ENCODE results near the gene TXNDC2.
"Not testable (repeated sequence)": the region's sequence is repeated elsewhere in the genome, so short reads cannot be mapped to it uniquely, and the experiment has no call there.

The TXNDC2 gene

GRCh38 chr18:9857479-9857998, 28.2 kb upstream of the TXNDC2 start:
- not testable (repeated sequence) for H3K4me3 ChIP-seq (ENCODE audit: low read length in 2 of 2); H4K8ac ChIP-seq (ENCODE audit: low read depth, low read length); H3K4me1 ChIP-seq (ENCODE audit: control insufficient read depth in 2 of 2, insufficient read depth in 1 of 2, low read depth in 1 of 2, low read length in 2 of 2); H2BK5ac ChIP-seq (ENCODE audit: low read length); H3K36me3 ChIP-seq (replicated peaks in 1 of 2; ENCODE audit: control insufficient read depth in 2 of 2, insufficient read depth in 2 of 2, low read length in 2 of 2); H3K18ac ChIP-seq (ENCODE audit: low read length); H3K14ac ChIP-seq (ENCODE audit: low read length); H3K27me3 ChIP-seq (ENCODE audit: control insufficient read depth in 3 of 3, insufficient read depth in 3 of 3, low read depth in 1 of 3, low read length in 3 of 3); H2BK15ac ChIP-seq (ENCODE audit: low read length); H2AFZ ChIP-seq (ENCODE audit: low read length); H4K91ac ChIP-seq (ENCODE audit: low read depth, low read length, poor library complexity); H3K79me1 ChIP-seq (ENCODE audit: low read depth, low read length); H2BK120ac ChIP-seq (ENCODE audit: low read depth, low read length); H3K27ac ChIP-seq (replicated peaks; ENCODE audit: low read length); DNase-seq (ENCODE audit: low spot score); H2BK12ac ChIP-seq (ENCODE audit: low read length); H3K9ac ChIP-seq (ENCODE audit: low read depth, low read length, poor library complexity); H3K9me3 ChIP-seq (replicated peaks in 1 of 2; ENCODE audit: control insufficient read depth in 2 of 2, insufficient read depth in 1 of 2, low read depth in 1 of 2, low read length in 2 of 2); H3K4me2 ChIP-seq (ENCODE audit: insufficient read depth, low read length, poor library complexity, severe bottlenecking); H3K4ac ChIP-seq (ENCODE audit: low read length); H2AK5ac ChIP-seq (ENCODE audit: low read depth, low read length); H3K23ac ChIP-seq (ENCODE audit: low read depth, low read length, poor library complexity)
- WGBS, 2 donors (ENCODE audit: extremely low coverage in 2 of 2, insufficient read length in 2 of 2, insufficient replicate concordance in 1 of 2), result no CpG with 5 or more reads among the region's 4 CpGs

DNA sequence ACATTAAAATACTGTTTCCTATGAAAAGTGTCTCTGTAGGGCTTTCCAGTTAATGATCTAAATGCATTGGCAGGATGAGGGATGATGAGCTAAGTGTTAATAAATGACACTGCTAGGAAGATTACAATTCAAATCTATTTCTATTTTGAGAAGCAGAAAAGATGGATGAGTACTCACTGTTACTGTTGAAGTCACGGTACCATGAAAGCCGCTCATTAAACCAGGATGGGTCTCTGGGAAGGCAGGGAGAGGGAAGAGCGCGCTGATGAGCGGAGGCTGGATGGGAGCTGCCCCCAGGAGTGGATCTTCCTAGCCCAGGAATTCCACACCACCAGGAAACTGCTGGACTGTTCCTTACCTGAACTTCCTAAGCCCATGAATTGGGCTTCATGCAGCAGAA, 27.1 kb upstream of the TXNDC2 start:
- Histone ChIP-seq H3K9ac (ENCODE audit: low read depth, low read length, poor library complexity) (no peak overlapping the region), H2BK12ac (ENCODE audit: low read length) (no peak overlapping the region), H4K91ac (ENCODE audit: low read depth, low read length, poor library complexity) (no peak overlapping the region), H3K4me1 (ENCODE audit: control insufficient read depth in 2 of 2, insufficient read depth in 1 of 2, low read depth in 1 of 2, low read length in 2 of 2) (peaks cover 2 to 11% of the 10 kb centered on the region in 2 donors), H3K79me1 (ENCODE audit: low read depth, low read length) (no peaks in the 10 kb centered on the region), H2AFZ (ENCODE audit: low read length) (no peak overlapping the region), H3K14ac (ENCODE audit: low read length) (no peak overlapping the region), H3K4me2 (ENCODE audit: insufficient read depth, low read length, poor library complexity, severe bottlenecking) (no peak overlapping the region), H2BK15ac (ENCODE audit: low read length) (no peak overlapping the region), H2BK5ac (ENCODE audit: low read length) (no peak overlapping the region), H3K36me3 (replicated peaks in 1 of 2; ENCODE audit: control insufficient read depth in 2 of 2, insufficient read depth in 2 of 2, low read length in 2 of 2) (peaks cover 0 to 10% of the 10 kb centered on the region in 2 donors), H3K23ac (ENCODE audit: low read depth, low read length, poor library complexity) (no peak overlapping the region), H3K4ac (ENCODE audit: low read length) (no peak overlapping the region), H3K9me3 (replicated peaks in 1 of 2; ENCODE audit: control insufficient read depth in 2 of 2, insufficient read depth in 1 of 2, low read depth in 1 of 2, low read length in 2 of 2) (peaks cover 0 to 5% of the 10 kb centered on the region in 2 donors), H3K27ac (replicated peaks; ENCODE audit: low read length) (no peak overlapping the region), H3K27me3 (ENCODE audit: control insufficient read depth in 3 of 3, insufficient read depth in 3 of 3, low read depth in 1 of 3, low read length in 3 of 3) (no peaks in the 10 kb centered on the region), H2AK5ac (ENCODE audit: low read depth, low read length) (no peak overlapping the region), H4K8ac (ENCODE audit: low read depth, low read length) (no peak overlapping the region), H2BK120ac (ENCODE audit: low read depth, low read length) (no peak overlapping the region), H3K4me3 (ENCODE audit: low read length in 2 of 2) (no peak overlapping the region), H3K18ac (ENCODE audit: low read length) (no peak overlapping the region)
- no CpG with 5 or more reads among the region's 5 CpGs for WGBS, 2 donors (ENCODE audit: extremely low coverage in 2 of 2, insufficient read length in 2 of 2, insufficient replicate concordance in 1 of 2)
- no peak for DNase-seq (ENCODE audit: low spot score)

GRCh38 chr18:9859232-9859631, 26.5 kb upstream of the TXNDC2 start:
- H3K79me1 ChIP-seq (ENCODE audit: low read depth, low read length), result no peaks in the 10 kb centered on the region
- no peak overlapping the region for H3K4ac ChIP-seq (ENCODE audit: low read length)
- H2BK5ac ChIP-seq (ENCODE audit: low read length), result no peak overlapping the region
- no peak overlapping the region for H4K91ac ChIP-seq (ENCODE audit: low read depth, low read length, poor library complexity)
- no peak overlapping the region for H3K27ac ChIP-seq (replicated peaks; ENCODE audit: low read length)
- H2BK12ac ChIP-seq (ENCODE audit: low read length), result no peak overlapping the region
- H3K18ac ChIP-seq (ENCODE audit: low read length), result no peak overlapping the region
- H3K4me1 ChIP-seq (ENCODE audit: control insufficient read depth in 2 of 2, insufficient read depth in 1 of 2, low read depth in 1 of 2, low read length in 2 of 2), result peaks cover 2 to 11% of the 10 kb centered on the region in 2 donors
- H3K14ac ChIP-seq (ENCODE audit: low read length), result no peak overlapping the region
- H3K36me3 ChIP-seq (replicated peaks in 1 of 2; ENCODE audit: control insufficient read depth in 2 of 2, insufficient read depth in 2 of 2, low read length in 2 of 2), result peaks cover 0 to 10% of the 10 kb centered on the region in 2 donors
- H3K9ac ChIP-seq (ENCODE audit: low read depth, low read length, poor library complexity), result no peak overlapping the region
- no peak overlapping the region for H4K8ac ChIP-seq (ENCODE audit: low read depth, low read length)
- H3K9me3 ChIP-seq (replicated peaks in 1 of 2; ENCODE audit: control insufficient read depth in 2 of 2, insufficient read depth in 1 of 2, low read depth in 1 of 2, low read length in 2 of 2), result peaks cover 0 to 5% of the 10 kb centered on the region in 2 donors
- no peak overlapping the region for H3K4me3 ChIP-seq (ENCODE audit: low read length in 2 of 2)
- peak overlapping the region; percentile 48 for H3K23ac ChIP-seq (ENCODE audit: low read depth, low read length, poor library complexity)
- no peak overlapping the region for H2BK120ac ChIP-seq (ENCODE audit: low read depth, low read length)
- no peak overlapping the region for H2AK5ac ChIP-seq (ENCODE audit: low read depth, low read length)
- H2BK15ac ChIP-seq (ENCODE audit: low read length), result no peak overlapping the region
- H3K27me3 ChIP-seq (ENCODE audit: control insufficient read depth in 3 of 3, insufficient read depth in 3 of 3, low read depth in 1 of 3, low read length in 3 of 3), result no peaks in the 10 kb centered on the region
- H2AFZ ChIP-seq (ENCODE audit: low read length), result no peak overlapping the region
- no CpG with 5 or more reads among the region's 7 CpGs for WGBS, 2 donors (ENCODE audit: extremely low coverage in 2 of 2, insufficient read length in 2 of 2, insufficient replicate concordance in 1 of 2)
- H3K4me2 ChIP-seq (ENCODE audit: insufficient read depth, low read length, poor library complexity, severe bottlenecking), result no peak overlapping the region
- DNase-seq (ENCODE audit: low spot score), result no peak

GRCh38 chr18:9860682-9861081, 25.1 kb upstream of the TXNDC2 start:
- Histone ChIP-seq H3K4ac (ENCODE audit: low read length) (no peak overlapping the region), H4K8ac (ENCODE audit: low read depth, low read length) (no peak overlapping the region), H2BK5ac (ENCODE audit: low read length) (no peak overlapping the region), H3K9ac (ENCODE audit: low read depth, low read length, poor library complexity) (no peak overlapping the region), H4K91ac (ENCODE audit: low read depth, low read length, poor library complexity) (no peak overlapping the region), H2AK5ac (ENCODE audit: low read depth, low read length) (no peak overlapping the region), H3K9me3 (replicated peaks in 1 of 2; ENCODE audit: control insufficient read depth in 2 of 2, insufficient read depth in 1 of 2, low read depth in 1 of 2, low read length in 2 of 2) (peaks cover 4 to 8% of the 10 kb centered on the region in 2 donors), H3K14ac (ENCODE audit: low read length) (no peak overlapping the region), H3K23ac (ENCODE audit: low read depth, low read length, poor library complexity) (no peak overlapping the region), H2BK12ac (ENCODE audit: low read length) (no peak overlapping the region), H3K18ac (ENCODE audit: low read length) (no peak overlapping the region), H3K4me1 (ENCODE audit: control insufficient read depth in 2 of 2, insufficient read depth in 1 of 2, low read depth in 1 of 2, low read length in 2 of 2) (peaks cover 2 to 11% of the 10 kb centered on the region in 2 donors), H3K4me3 (ENCODE audit: low read length in 2 of 2) (no peak overlapping the region), H3K27me3 (ENCODE audit: control insufficient read depth in 3 of 3, insufficient read depth in 3 of 3, low read depth in 1 of 3, low read length in 3 of 3) (no peaks in the 10 kb centered on the region), H2BK15ac (ENCODE audit: low read length) (no peak overlapping the region), H2BK120ac (ENCODE audit: low read depth, low read length) (no peak overlapping the region), H3K36me3 (replicated peaks in 1 of 2; ENCODE audit: control insufficient read depth in 2 of 2, insufficient read depth in 2 of 2, low read length in 2 of 2) (peaks cover 0 to 10% of the 10 kb centered on the region in 2 donors), H3K79me1 (ENCODE audit: low read depth, low read length) (no peaks in the 10 kb centered on the region), H2AFZ (ENCODE audit: low read length) (no peak overlapping the region), H3K4me2 (ENCODE audit: insufficient read depth, low read length, poor library complexity, severe bottlenecking) (no peak overlapping the region), H3K27ac (replicated peaks; ENCODE audit: low read length) (no peak overlapping the region)
- no peak for DNase-seq (ENCODE audit: low spot score)
- no CpG with 5 or more reads among the region's 4 CpGs for WGBS, 2 donors (ENCODE audit: extremely low coverage in 2 of 2, insufficient read length in 2 of 2, insufficient replicate concordance in 1 of 2)

Data from neuronal stem cell (in vitro differentiated cells).